Stimulated activated naive CD8-positive, alpha-beta T cell treated with anti-CD3 and anti-CD28 coated beads, Interleukin-15, Interleukin-2, amounts not matched to agents 100 U/mL and 50 U/mL, for 24 hours (primary cell): Measurements from ENCODE around the gene RETREG2.

Experiments
- ATAC-seq: fragments of 150-1000 bp; cut with Tn5 transposase; one replicate; pipeline ENCODE4 v1.10.0; 2021
- DNase-seq: peaks from one replicate; pipeline ENCODE4 v3.0.0; 2021

Gene RETREG2

DNA sequence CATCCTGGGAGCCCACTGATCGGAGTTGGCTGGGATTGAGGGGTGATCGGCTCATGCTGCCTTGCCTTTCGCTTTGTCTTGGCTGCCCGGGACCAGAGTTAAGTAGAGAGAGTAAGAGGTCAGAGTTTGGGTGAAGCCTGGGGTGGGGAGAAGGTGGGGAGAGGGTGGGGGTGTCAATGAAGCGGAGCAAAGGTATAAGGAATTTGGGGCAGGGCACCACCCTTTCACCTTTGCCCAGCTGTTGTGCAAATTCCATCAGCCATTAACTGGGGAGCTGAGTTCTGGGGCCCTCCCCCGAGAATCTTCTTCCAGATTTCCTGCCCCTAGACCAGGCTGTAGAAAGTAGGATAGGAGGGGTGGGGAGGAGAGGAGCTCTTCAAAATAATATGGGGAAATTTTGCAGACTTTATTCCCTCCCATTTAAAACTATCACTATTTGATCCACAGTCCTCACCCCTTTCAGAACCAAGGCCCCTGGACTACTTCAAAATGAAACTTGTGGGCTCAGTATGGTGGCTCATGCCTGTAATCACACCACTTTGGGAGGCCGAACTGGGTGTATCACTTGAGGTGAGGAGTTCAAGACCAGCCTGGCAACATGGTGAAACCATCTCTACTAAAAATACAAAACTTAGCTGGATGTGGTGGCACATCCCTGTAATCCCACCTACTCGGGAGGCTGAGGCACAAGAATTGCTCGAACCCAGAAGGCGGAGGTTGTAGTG is 8.0 kb upstream of the RETREG2 start, which contains the start of gene SLC23A3:
Gene SLC23A3 (minus strand): TSS at position 100 of the 725 bp plus-strand sequence. CDS start 45 bp downstream, at position 55.
- no peak for DNase-seq
- no peak for ATAC-seq

DNA sequence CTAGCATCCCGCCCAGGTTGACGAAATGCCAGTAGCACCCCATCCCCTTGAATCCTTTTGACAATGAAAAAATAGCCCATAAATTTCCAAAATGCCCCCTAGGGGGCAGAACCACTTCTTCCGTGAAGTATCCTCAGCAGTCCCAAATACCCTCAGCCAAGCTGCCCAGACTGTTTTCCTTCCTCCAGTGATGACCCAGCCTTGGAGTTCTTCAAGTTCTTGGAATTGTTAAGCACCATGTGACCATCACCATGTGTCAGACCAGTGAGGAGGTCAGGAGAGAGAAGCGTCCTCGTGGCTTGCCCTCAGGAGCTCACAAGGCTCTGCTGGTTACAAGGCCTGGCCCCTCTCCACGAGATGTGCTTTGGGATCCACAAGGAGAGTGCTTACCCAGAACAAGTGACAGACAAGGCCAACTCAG is 6.8 kb upstream of the RETREG2 start:
- DNase-seq (peak; percentile 36), ATAC-seq (peak; percentile 41)

DNA sequence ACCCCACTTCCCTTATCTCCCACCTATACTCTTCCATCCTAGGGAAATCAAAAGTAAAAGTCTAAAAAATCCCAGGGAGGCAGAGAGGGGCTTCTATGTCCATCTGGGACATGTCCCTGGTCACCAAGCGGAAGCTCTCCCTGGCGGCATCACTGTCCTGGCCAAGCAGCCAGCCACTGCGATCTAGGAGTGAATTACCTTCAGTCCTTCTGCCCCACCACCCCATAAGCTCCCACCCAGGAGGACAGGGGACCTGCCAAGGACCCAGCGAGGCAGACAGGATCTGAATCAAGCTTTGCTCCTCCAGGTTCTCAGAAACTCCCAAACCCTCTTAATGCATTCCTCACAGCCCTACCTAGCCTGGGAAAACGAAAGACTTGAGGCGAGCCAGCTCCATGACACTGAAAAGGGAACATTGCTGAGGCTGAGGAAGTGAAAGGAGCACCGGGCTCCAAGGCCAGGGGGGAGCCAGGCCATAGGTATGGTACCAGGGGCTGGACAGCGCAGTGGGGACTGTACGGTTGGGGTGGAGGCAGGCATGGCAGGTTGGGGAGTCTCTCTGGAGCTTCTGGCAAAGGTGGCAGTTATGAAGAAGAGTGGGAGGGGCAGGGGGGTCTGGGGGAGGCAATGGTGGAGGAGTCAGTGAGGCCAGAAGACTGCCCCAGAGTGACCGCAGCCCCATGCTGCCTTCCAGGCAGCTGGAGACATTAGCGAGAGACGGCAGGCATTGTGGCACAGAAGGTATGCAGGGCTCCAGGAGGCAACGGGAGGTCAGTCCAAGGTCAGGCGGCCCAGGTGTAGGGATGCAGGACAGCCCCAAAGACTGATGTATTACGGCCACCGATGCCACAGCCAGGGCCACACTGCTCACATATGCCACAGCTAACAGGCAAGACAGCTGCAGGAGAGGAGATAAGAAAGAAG is 5.6 kb upstream of the RETREG2 start:
- ATAC-seq (no peak), DNase-seq (no peak)

DNA sequence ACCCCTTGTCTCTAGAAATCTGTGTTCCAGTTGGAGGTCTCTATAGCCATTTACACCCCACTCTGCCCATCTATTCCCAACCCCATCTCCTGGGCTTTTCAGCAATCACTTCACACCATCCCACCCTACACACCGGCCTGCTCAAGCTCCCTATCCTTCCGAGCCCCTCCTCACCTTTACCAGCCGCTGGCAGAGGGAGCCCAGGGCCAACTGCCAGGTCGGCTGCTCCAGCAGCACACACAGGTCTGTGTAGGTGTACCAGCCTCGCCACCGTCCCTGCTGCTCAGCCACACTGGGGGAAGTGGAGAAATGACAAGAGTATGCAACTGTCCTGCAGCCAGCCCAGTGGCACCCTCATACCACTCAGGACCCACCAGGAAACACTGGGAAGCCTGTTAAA is 4.9 kb upstream of the RETREG2 start:
- no peak for DNase-seq
- no peak for ATAC-seq

DNA sequence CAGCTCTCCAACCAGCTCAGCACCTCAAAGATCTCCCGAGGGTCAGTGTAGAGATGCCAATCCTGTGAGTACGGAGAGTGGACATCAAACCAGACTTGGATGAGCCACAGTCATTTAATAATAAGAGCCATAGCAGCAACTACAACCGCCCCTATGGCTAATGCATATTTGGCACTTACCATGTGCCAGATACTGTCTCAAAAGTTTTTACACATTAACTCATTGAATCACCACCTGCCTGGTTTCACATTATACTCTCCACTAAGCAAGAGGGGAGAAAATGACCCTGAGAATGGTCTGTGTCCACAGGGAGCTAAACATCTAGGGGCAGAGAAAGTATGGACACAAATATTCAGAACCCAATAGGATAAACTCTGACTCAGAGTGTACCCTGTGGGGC is 3.9 kb upstream of the RETREG2 start:
- DNase-seq: no peak
- ATAC-seq: no peak

DNA sequence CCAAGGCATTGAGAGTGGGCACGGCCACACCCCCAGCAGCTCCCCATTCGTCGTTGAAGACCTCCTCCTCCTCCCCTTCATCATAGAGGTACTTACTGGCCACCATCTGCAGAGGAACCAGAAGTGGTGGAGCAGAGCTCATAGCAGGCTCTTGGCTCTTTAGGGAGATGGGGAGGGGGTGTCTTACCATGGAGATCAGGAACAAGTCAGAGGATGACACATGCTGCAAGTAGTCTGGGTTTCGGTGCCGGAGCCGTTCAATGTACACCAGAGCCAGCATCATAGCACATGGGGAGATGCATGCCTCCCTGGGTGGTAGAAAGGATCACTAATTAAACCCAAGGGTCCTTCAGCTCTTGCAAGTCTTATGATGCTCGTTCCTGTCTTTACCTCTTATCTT is 3.3 kb upstream of the RETREG2 start:
- ATAC-seq (no peak), DNase-seq (no peak)

DNA sequence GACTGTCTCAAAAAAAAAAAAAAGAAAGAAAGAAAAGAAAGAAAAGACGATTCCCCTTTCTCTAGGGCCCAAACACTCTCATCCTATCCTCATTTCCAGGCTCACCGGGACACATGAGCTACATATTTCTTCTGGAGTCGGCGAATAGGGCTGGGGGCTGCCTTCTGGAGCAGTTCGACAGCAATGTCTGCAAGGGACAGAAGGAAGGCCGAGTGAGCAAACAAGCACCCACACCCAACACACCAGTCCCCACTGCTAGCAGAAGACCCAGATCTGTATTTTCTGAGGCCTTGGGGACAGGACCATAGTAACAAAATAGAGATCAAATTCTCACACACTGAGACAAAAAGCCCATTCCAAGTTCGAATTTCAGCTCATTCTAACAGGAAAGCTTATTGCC is 2.6 kb upstream of the RETREG2 start:
- ATAC-seq: no peak
- DNase-seq: no peak

DNA sequence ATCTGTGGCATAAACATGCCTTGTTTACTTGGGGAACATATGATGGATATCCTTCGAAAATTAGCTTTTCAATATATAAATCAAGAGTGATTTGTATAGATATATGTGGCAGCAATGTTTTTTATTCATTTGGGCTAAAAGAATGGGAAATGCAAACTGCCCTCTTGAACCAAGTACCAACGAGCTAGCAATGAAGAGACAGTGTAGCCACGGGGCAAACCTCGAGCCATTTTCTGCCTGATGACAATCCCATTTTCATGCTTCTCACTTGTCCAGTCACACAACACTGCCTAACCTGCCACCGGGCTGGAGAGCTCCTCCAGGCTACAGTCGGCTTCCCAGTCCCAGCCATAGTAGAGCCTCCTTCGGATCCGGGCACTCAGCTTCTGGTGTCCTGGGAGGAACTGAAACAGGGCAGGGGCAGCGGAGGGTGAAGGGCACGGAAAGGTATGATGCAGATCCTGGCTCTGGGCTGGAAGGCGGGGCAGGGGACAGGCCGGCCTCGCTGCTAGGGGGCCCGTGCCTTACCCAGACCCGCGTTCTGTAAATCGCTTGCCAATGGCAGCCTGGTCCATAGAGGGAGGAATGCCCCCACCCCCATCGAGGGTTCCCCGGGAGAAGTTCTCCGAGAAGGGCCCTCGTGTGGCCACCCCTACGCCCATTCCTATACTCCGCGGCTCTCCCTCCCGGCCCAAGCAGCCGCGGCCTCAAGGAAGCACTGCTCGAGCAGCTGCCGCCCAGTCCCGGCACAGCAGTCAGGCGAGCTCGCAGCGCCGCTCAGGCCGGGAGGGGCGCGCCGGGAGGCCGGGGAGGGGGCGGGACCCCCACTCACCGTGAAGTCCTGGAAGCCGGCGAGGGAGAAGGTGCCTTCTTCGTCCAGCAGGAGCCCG is 1.9 kb upstream of the RETREG2 start:
- DNase-seq: peak; percentile 55
- ATAC-seq: peak; percentile 12

DNA sequence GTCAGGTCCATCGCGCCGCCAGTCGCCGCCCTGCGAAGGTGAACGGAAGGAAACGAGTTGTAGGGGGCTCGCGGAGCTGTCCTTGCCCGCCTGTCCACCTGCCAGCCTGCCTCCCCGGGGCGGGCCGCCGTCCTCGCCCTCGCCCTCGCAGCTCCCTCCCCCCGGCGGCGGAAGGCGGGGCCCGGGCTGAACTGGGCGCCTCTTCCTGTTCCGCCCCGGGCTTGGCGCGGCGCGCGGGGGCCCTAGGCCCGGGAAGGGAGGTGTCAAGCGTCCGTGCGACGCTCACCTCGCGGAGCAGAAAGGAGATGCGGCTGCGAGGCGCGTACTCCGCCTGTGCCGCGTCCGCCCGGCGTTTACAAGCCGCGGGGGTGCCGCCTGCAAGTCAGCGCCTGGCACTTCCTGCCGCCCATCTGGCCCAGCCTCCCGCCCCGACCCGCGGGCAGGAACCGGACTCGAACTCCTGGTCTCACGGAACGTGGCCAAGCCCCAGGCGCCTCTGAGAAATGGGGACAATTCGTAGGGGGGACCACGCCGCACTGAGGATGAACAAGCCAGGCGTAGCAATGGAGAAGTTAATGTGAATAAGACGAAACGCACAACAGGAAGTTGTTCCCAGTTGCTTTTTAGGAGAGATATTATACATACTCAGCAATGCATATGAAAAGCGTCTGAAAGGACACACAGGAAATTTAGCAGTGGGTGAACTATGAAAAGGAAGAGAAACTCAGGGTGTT is 1.1 kb upstream of the RETREG2 start, which contains the start of gene CNPPD1:
Gene CNPPD1 (minus strand): TSS at position 108 of the 734 bp plus-strand sequence. CDS start 97 bp downstream, at position 11.
- ATAC-seq (peak; percentile 87), DNase-seq (peak; percentile 93)

DNA sequence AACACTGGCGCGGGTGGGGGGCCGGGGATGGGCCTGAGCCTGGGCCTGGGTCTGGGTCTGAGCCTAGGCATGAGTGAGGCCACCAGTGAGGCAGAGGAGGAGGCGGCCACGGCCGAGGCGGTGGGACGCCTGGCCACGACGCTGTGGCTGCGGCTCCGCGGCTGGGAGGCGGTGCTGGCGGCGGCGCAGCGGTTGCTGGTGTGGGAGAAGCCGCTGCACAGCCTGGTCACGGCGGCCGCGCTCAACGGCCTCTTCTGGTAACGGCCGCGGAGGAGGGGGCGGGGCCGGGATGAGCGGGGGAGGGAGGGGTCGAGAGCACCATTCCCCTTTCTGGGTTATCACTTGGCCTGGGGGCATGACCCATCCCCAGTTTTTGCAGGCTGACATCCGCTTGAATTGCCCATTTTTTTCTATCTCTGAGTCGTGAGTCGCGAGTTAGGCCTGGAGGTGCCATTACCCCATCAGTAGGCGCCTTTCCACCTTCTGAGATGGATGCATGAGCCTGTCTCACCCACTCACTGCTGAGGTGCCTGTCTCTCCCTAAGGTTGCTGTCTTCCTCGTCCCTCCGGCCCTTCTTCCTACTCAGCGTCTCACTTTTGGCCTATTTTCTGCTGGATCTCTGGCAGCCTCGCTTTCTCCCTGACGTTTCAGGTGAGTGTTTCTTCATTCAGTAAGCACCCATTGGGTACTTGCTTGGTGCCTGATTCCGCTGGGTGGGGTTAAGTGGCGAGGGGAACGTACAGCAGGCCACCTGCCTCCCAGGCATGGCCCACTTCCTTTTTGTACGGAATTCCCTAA is 501 bp downstream of the RETREG2 start:
- DNase-seq: peak; percentile 58
- ATAC-seq: no peak

DNA sequence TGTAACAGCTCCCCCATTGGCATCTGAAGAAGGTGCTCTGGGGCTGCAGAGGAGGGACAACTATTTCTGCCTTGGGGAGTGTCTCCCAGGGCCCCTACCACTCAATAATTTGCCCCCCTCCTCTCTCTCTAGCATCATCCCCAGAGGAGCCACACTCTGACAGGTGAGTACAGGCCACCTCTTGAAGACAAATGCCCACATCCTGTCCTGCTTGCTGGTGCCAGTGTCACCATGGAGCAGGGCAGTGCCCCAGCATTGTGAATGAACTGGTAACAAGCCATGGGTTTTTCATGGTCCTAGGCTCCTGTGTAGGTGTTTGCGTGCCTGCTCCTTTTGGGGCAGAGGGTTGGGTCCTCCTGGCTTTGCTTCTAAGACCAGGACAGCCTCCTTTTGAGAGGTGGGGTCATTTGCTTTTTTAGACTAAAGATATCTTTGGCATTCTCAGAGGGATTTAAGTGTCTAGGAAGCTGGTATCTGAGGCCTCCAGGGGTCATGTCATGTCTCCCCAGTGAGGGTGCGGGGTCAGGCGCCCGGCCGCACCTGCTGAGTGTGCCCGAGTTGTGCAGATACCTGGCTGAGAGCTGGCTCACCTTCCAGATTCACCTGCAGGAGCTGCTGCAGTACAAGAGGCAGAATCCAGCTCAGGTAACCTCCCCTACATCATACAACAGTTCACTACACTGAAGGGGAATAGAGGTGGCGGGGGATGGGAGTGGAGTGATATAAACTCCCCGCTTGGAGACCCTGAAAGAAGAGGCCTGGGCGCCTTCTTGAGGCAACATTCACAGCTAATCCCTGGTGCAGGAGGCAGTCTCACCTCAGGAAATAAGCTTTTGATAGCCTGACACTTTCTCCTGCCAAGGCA is 1.8 kb downstream of the RETREG2 start:
- ATAC-seq: no peak
- no peak for DNase-seq

DNA sequence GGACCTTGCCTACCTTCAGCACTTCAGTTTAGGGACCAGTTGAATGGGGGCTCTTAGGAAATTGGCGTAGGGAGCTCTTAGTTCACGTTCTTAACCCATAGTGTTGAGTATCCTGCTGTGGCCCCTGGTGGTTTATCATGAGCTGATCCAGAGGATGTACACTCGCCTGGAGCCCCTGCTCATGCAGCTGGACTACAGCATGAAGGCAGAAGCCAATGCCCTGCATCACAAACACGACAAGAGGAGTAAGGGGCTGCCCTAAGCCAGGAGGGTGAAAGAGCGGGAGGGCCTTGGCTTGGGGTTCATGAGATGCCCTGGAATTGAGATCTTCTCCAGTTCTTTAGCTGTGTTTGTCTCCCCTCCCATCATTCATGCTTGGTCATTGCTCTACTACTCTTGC is 2.9 kb downstream of the RETREG2 start:
- DNase-seq: no peak
- no peak for ATAC-seq

DNA sequence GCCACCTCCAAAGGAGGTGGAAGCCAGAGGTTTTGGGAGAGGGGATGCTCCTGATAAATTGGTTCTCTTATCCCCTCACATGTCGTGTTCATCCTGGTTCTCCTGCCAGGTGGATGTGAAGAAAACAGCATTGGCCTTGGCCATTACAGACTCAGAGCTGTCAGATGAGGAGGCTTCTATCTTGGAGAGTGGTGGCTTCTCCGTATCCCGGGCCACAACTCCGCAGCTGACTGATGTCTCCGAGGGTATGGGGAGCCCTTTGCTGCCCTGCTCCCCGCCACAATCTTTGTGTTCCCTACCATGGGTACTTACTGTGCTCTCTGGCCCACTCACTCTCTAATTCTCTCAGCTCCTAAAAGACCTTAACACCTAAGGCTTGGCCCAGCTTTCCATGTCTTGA is 3.5 kb downstream of the RETREG2 start:
- ATAC-seq (no peak), DNase-seq (no peak)

DNA sequence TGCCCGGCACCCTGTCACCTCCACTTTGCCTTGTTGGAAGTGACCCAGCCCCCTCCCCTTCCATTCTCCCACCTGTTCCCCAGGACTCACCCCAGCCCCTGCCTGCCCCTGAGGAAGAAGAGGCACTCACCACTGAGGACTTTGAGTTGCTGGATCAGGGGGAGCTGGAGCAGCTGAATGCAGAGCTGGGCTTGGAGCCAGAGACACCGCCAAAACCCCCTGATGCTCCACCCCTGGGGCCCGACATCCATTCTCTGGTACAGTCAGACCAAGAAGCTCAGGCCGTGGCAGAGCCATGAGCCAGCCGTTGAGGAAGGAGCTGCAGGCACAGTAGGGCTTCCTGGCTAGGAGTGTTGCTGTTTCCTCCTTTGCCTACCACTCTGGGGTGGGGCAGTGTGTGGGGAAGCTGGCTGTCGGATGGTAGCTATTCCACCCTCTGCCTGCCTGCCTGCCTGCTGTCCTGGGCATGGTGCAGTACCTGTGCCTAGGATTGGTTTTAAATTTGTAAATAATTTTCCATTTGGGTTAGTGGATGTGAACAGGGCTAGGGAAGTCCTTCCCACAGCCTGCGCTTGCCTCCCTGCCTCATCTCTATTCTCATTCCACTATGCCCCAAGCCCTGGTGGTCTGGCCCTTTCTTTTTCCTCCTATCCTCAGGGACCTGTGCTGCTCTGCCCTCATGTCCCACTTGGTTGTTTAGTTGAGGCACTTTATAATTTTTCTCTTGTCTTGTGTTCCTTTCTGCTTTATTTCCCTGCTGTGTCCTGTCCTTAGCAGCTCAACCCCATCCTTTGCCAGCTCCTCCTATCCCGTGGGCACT is 4.5 kb downstream of the RETREG2 start:
- DNase-seq: no peak
- ATAC-seq: no peak

DNA sequence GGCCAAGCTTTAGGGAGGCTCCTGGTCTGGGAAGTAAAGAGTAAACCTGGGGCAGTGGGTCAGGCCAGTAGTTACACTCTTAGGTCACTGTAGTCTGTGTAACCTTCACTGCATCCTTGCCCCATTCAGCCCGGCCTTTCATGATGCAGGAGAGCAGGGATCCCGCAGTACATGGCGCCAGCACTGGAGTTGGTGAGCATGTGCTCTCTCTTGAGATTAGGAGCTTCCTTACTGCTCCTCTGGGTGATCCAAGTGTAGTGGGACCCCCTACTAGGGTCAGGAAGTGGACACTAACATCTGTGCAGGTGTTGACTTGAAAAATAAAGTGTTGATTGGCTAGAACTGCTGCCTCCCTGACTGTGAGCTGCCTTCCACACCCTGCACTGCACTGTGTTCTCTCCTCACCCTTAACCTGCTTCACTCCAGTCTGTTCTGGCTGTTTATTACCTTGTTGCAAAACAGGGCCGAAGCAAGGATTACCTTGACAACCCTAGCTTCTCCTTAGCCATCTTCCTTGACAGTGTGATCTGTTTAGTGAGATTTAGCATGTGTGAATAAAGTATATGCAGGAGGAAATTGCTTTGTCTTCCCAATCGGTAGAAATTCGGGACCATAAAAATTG is 5.2 kb downstream of the RETREG2 start:
- DNase-seq: no peak
- no peak for ATAC-seq

DNA sequence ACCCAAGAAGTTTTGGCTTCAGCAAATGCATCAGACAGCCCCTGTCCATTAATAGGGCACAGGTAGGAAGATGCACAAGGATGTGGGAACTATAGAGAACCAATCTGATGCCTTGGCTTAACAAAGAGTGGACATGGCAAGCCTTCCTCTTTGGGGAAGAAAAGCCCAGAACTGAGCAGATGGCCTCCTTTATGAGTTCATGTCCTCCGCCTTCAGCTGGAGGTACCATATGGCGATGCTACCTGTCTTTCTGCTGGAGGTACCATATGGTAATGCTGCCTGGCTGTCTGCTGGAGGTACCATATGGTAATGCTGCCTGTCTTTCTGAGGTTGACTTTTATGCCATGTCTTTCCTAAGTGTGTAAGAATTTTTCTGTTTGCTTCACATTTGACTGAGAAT is 6.0 kb downstream of the RETREG2 start:
- ATAC-seq (no peak), DNase-seq (no peak)

DNA sequence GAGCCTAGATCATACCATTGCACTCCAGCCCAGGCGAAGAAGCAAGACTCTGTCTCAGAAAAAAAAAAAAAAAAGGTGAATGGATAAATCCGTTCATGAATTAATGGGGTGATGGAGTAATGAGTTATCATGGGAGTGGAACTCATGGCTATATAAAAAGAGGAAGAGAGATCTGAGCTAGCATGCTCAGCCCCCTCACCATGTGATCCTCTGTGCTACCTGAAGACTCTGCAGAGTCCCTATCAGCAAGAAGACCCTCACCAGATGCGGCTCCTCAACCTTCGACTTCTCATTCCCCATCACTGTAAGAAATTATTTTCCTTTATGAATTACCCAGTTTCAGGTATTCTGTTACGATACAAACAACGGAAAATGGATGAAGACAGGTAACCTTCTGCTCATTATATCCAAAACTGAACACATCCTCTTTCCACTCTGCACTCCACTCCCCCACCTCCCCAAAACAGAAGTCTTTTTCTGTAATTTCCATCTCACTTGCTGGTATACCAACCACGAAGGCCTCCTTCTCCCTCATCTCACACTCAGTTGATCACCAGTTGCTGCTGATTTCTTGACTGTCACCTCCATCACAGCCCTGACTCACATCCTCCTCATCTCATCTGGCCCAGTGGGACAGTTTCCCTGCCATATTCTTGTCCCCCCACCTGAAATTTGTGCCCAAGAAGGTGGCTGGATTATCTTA is 8.8 kb downstream of the RETREG2 start:
- DNase-seq (no peak), ATAC-seq (peak; percentile 87)

DNA sequence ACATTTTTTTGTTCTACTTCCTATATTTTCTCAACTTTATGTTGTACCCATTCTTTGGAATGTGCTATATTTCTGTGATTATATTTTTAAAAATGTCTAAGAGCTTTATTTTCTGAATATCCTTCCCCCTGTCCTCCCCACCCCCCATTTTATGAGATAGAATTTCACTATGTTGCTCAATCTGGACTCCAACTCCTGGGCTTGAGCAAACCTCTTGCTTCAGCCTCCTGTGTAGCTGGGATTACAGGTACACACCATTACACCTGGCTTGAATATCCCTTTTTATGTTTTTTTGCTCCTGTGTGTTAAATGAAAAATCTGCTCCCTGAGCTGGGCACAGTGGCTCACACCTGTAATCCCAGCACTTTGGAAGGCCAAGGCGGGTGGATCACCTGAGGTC is 19.3 kb downstream of the RETREG2 start:
- no peak for ATAC-seq
- DNase-seq: no peak
